Mesothelial cell of epicardium (in vitro differentiated cells): Measurements from ENCODE around the gene CDC27. TPM values are rescaled to one million over a fixed set of nuclear protein-coding genes. Genes with fewer than 3 reads are reported as not detected.
A peak's percentile ranks its signal among the peaks of the same experiment; 100 is the strongest.
"Not testable (repeated sequence)": the region's sequence is repeated elsewhere in the genome, so short reads cannot be mapped to it uniquely, and the experiment has no call there.

Source experiments
- DNase-seq, 2 experiments: peaks; one replicate each; pipeline ENCODE4 v3.0.0; 2021; ENCODE audit warnings: low spot score in 2 of 2; ENCODE audit not compliant: unreplicated experiment in 2 of 2
- H3K27ac Mint-ChIP-seq: 2 replicates; pipeline ENCODE4 v1.8.0; 2021; ENCODE audit warnings: mixed read lengths
- H3K27me3 Mint-ChIP-seq: 2 replicates; pipeline ENCODE4 v1.8.0; 2021; ENCODE audit warnings: low read depth, mixed read lengths
- H3K36me3 Mint-ChIP-seq: 2 replicates; pipeline ENCODE4 v1.8.0; 2021; ENCODE audit warnings: mixed read lengths
- H3K4me1 Mint-ChIP-seq: 2 replicates; pipeline ENCODE4 v1.8.0; 2021; ENCODE audit warnings: mixed read lengths
- H3K4me3 Mint-ChIP-seq: 2 replicates; pipeline ENCODE4 v1.8.0; 2021; ENCODE audit warnings: mild to moderate bottlenecking, moderate library complexity, mixed read lengths
- H3K9me3 Mint-ChIP-seq: 2 replicates; pipeline ENCODE4 v1.8.0; 2021; ENCODE audit warnings: mixed read lengths
- total RNA-seq: library from RNA; stranded (reverse); gene quantifications from 3 replicates; pipeline ENCODE4 v1.2.1, GENCODE V29; 2021
- TF ChIP-seq, protein P1 (sequence below): fragments of 200-600 bp; sonication (generic); IDR thresholded peaks from one replicate; pipeline ENCODE4 v1.5.0; 2021; ENCODE audit warnings: antibody characterized with exemption; ENCODE audit not compliant: unreplicated experiment

CDC27 gene
- total RNA-seq, 1 donor from 2014 or later, result 91.4 TPM

DNA sequence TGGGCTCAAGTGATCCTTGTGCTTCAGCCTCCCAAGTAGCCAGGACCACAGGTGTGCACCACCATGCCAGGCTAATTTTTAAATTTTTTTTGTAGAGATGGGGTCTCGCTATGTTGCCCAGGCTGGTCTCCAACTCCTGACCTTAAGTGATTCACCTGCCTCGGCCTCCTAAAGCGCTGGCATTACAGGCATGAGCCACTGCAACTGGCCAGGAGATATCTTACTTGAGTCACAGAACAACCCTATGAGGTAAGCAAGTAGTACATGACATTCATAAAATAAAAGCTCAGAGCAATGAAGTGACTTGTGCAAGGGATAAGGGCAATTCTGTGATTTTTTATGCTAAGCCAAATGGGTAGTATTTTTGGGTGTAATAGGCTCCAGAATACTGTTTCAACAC lies 57.3 kb downstream of the CDC27 start:
- no peaks in the 10 kb centered on the region for H3K9me3 Mint-ChIP-seq
- TF ChIP-seq, protein P1, sequence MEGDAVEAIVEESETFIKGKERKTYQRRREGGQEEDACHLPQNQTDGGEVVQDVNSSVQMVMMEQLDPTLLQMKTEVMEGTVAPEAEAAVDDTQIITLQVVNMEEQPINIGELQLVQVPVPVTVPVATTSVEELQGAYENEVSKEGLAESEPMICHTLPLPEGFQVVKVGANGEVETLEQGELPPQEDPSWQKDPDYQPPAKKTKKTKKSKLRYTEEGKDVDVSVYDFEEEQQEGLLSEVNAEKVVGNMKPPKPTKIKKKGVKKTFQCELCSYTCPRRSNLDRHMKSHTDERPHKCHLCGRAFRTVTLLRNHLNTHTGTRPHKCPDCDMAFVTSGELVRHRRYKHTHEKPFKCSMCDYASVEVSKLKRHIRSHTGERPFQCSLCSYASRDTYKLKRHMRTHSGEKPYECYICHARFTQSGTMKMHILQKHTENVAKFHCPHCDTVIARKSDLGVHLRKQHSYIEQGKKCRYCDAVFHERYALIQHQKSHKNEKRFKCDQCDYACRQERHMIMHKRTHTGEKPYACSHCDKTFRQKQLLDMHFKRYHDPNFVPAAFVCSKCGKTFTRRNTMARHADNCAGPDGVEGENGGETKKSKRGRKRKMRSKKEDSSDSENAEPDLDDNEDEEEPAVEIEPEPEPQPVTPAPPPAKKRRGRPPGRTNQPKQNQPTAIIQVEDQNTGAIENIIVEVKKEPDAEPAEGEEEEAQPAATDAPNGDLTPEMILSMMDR, result no peak
- H3K4me3 Mint-ChIP-seq, result no peak overlapping the region
- peaks cover 35% of the 10 kb centered on the region for H3K36me3 Mint-ChIP-seq
- no peaks in the 10 kb centered on the region for H3K4me1 Mint-ChIP-seq
- no peak overlapping the region for H3K27ac Mint-ChIP-seq
- H3K27me3 Mint-ChIP-seq, result no peaks in the 10 kb centered on the region
- no peak for DNase-seq

DNA sequence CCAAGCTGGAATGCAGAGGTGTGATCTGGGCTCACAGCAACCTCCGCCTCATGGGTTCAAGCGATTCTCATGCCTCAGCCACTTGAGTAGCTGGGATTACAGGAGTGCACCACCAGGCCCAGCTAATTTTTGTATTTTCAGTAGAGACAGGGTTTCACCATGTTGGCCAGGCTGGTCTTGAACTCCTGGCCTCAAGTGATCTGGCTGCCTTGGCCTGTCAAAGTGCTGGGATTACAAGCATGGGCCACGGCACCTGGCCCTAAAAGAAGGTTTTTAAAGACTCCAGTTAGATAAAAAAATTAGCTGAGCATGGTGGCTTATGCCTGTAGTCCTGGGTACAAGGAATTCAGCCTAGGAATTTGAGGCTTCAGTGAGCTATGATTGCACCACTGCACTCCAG lies 62.3 kb downstream of the CDC27 start:
- not testable (repeated sequence) for DNase-seq, H3K27ac Mint-ChIP-seq, H3K9me3 Mint-ChIP-seq, H3K4me3 Mint-ChIP-seq, H3K4me1 Mint-ChIP-seq, H3K27me3 Mint-ChIP-seq
- peaks cover 32% of the 10 kb centered on the region for H3K36me3 Mint-ChIP-seq

DNA sequence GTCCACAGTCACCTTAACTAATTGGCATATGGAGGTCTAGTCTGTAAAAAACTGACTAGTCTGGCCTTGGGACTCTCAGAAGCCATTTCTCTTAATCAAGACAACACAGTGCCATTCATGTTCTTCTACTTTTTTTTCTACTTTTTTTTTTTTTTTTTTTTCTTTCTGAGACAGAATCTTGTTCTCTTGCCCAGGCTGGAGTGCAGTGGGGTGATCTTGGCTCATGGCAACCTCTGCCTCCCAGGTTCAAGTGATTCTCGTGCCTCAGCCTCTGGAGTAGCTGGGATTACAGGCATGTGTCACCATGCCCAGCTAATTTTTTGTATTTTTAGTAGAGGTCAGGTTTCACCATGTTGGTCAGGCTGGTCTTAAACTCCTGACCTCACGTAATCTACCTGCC lies 65.8 kb downstream of the CDC27 start:
- not testable (repeated sequence) for H3K4me3 Mint-ChIP-seq, DNase-seq, H3K27ac Mint-ChIP-seq, H3K4me1 Mint-ChIP-seq, H3K9me3 Mint-ChIP-seq, H3K27me3 Mint-ChIP-seq
- peaks cover 33% of the 10 kb centered on the region for H3K36me3 Mint-ChIP-seq

DNA sequence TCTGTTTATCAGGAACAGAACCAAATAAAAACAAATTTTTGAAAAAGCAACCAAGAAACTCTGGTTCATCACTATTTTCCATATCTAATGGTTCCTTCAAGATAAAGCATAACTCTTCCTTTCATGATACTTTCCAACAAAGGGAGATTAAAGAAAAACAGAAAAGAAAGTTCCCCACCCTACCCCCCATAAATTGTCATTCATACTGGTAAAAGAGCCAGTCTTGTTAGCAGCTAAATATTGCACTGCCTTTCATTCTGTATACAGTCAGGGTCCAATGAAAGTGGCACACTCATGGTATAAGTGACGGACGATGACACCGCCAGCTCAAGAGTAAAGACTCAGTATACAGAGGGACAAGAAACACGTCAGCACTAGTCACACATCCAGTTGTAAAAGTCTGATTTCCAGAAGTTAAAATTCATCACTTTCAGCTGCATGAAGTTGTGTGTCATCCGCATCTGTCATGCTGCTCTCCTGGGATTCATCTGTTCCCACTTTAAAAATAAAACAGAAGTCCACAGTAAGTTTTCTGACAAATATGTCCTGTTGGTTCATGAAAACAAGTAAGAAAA lies 68.5 kb downstream of the CDC27 start:
- TF ChIP-seq, protein P1, result no peak
- H3K4me1 Mint-ChIP-seq, result peaks cover 5% of the 10 kb centered on the region
- no peaks in the 10 kb centered on the region for H3K27me3 Mint-ChIP-seq
- no peak for DNase-seq
- no peak overlapping the region for H3K4me3 Mint-ChIP-seq
- peaks cover under 1% of the 10 kb centered on the region for H3K9me3 Mint-ChIP-seq
- peak overlapping the region; percentile 49 for H3K27ac Mint-ChIP-seq
- peaks cover 23% of the 10 kb centered on the region for H3K36me3 Mint-ChIP-seq

DNA sequence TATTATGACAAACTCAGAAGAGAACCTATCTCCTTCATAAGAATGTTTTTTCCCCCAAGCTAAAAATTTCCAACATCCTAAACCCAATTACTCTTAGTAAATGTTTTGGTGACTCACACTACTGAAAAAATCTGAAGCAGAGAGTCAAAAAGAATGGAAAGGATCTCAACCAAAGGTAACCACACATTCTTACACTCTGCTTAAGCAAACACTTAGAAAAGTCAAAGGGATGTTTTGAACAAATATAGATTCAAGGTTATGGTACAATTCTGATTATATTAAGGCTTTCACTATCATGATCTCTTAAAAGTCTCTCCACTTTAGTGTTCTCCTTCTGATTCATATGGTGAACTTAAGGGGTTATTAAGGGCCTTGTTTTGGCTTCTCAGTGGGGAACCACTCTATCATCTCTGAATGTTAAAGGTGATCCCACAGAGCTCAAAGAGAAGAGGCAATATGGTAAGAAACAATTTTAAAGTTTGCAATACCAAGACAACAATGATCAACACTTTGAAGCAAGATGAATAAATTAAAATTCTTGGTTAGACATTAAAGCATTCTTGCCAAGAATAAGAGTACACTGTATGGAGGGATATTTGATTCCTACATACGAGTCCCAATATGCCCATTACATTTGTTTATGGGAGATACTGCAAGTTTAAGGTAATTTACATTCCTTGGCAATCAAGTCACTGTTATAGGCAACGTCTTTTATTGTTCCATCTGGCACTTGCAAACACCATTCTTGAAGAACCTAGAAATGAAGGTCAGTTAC lies 69.2 kb downstream of the CDC27 start:
- no peak for DNase-seq
- H3K27me3 Mint-ChIP-seq, result no peaks in the 10 kb centered on the region
- H3K27ac Mint-ChIP-seq, result peak overlapping the region; percentile 49
- no peaks in the 10 kb centered on the region for H3K9me3 Mint-ChIP-seq
- H3K36me3 Mint-ChIP-seq, result peaks cover 23% of the 10 kb centered on the region
- peaks cover 5% of the 10 kb centered on the region for H3K4me1 Mint-ChIP-seq
- TF ChIP-seq, protein P1, result no peak
- no peak overlapping the region for H3K4me3 Mint-ChIP-seq

DNA sequence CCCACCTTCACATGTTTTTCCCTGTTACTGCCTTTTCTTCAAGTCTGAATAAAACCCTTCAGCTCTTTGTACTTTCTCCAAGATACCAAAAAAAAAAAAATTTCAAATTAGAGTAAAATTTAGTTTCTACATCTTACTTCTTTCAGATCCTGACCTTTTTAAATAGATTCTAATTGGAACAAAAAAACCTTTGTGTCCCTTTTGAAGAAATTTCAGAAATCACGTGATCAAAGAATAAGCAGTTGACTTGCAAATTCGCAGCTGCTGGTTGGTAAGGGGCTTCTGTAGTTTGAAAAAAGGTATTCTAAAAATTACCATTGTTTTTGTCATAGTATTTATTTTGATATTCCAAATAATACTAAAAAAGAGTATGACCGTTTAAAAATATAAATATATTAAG lies 71.7 kb downstream of the CDC27 start:
- Mint-ChIP-seq H3K27me3 (no peaks in the 10 kb centered on the region), H3K4me1 (peaks cover 5% of the 10 kb centered on the region), H3K9me3 (no peaks in the 10 kb centered on the region), H3K27ac (no peak overlapping the region), H3K4me3 (no peak overlapping the region), H3K36me3 (peaks cover 20% of the 10 kb centered on the region)
- DNase-seq, result no peak
- TF ChIP-seq, protein P1, result no peak
